Stimulated activated CD4-positive, alpha-beta T cell treated with anti-CD3 and anti-CD28 coated beads, Interleukin-1b, Interleukin-23, amount 100 ng/mL, for 1 hour (primary cell): ENCODE data around the gene TRAF3.
"Not testable (repeated sequence)": the region's sequence is repeated elsewhere in the genome, so short reads cannot be mapped to it uniquely, and the experiment has no call there.

Source experiments
- DNase-seq, 2 donors: peaks; one replicate each; pipeline ENCODE4 v3.0.0-alpha.2; 2020; ENCODE audit warnings: low read depth in 2 of 2

Gene TRAF3

DNA sequence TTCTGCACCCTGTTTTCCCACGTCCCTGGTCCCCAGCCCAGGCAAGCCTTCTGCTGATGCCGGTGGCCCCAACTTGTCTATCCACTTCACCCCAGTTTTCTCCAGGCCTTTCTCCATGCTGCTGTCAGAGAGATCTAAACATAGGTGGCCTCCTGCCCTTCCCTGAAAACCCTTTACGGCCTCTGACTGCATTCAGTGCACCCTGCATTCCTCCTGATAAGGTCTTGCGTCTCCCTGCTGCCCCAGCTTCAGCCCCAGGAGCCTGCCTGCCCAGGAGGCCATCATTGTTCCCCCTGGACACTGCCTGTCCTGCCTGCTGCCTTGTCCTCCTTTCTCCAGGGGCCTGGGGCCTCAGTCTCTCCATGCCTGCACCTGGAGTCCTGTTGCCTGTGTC, 29.8 kb downstream of the TRAF3 start:
- no peak for DNase-seq

- DNase-seq, result no peak
These were observed 32.6 kb downstream of the TRAF3 start for GRCh38 chr14:102809870-102810269.

DNA sequence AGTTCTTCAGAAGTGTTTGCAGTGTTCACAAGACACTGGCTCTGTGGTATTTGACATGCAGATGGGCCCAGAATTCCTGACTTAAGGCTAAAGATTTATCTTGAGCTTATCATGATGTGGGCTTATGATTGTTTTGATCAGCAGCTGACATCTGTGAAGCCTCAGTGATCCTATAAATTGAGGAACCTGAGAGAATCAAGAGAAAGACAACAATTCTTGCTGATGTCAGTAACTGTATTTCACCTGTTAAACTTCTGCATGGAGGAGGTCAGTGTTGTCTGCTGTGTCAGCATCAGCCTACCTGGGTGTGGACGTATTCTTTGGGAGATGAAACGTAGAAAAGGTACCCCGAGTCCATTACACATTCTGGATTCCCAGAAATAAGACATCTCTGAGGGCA, 33.3 kb downstream of the TRAF3 start:
- no peak for DNase-seq

- DNase-seq, result no peak
These were observed 34.2 kb downstream of the TRAF3 start for GRCh38 chr14:102811254-102811963.

DNA sequence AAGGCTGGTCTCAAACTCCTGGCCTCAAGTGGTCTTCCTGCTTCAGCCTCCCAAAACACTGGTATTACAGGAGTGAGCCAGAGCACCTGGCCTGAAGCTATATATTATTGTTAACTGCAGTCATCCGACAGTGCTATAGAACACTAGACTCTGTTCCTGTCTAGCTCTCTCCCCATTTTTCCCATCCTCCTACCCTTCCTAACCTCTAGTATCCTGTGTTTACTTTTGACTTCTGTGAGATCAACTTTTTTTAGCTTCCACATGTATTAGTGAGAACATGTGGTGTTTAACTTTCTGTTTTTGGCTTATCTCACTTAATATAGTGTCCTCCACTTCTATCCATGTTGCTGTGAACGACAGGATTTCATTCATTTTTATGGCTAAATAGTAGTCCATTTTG, 34.7 kb downstream of the TRAF3 start:
- no peak for DNase-seq

GRCh38 chr14:102813691-102814090, 36.4 kb downstream of the TRAF3 start:
- DNase-seq, result no peak

GRCh38 chr14:102817318-102817717, 40.1 kb downstream of the TRAF3 start:
- DNase-seq, result no peak

DNA sequence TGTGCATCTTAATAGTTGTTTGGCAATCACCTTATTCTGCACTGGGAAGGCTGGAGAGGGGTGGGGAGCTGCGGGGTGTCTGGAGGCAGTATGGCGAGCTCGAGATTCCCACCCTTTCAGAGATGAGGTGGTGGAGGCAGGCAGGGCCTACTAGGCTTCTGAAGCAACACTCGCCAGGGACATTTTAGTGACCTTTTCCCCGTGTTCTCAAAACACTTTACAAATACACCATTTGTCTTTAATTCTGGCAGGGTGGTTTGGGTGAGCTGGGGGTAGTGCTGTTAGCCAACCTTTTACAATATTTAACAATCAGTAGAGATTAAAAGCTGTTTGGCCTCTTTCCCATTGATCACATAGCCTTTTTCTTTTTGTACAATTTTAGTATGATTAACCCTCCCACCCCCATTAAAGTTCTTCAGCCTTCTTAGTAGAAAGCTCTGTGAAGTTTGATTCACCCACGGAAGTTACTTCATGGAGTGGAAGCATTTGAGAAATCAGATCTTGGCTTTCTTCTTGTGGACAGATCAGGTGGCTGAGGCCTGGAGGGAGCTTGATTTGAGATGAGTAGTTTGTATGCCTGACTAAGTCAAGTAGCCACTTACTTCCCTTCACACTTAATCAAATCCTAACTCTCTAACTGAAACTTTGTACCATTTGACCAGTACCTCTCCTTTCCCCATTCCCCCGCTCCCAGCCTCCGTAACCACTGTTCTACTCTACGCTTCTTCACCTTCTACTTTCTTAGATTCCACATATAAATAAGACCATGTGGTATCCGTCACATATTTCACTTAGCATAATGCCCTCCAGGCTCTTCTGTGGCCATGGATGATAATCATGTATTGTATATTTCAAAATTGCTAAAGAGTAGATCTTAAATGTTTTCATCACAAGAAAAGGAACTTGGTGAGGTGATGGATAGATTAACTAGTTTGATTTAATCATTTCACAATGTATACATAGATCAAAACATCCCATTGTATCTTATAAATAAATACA, 41.0 kb downstream of the TRAF3 start:
- DNase-seq, result no peak

GRCh38 chr14:102819176-102819628, 42.0 kb downstream of the TRAF3 start:
- peak in 1 of 2 donors; percentile 34 for DNase-seq

DNA sequence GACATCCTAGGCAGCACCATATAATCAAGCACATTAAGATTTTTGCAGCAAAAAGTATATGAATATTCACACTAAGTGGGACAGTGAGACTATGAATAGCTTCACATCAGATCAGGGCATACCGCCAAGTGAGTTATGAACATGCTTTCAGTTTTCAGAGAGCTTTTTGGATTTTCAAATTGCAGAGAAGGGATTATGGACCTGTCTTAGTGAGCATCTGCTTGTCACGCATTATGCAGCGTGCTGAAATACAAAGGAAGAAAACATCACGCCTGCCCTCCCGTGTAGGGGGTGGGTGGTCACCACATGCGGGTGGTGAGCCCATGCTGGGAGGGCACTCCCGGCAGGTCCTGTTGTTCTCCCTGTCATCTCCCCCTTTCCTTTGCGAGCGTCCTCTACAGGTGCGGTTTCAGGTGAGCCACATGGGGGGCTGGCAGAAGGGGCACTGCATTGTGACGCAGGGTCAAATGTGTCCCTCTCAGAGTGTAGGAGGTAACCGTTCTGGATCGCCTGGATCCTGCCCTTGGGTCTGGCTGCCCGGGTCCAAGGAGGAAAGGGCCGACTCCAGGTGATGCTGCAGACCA, 42.6 kb downstream of the TRAF3 start:
- no peak for DNase-seq

- no peak for DNase-seq
These were observed 44.0 kb downstream of the TRAF3 start for GRCh38 chr14:102821252-102821651.

GRCh38 chr14:102822311-102822863, 45.1 kb downstream of the TRAF3 start:
- no peak for DNase-seq

GRCh38 chr14:102822887-102823286, 45.6 kb downstream of the TRAF3 start:
- DNase-seq, result not testable (repeated sequence)

GRCh38 chr14:102823546-102823945, 46.3 kb downstream of the TRAF3 start:
- DNase-seq, result no peak

- no peak for DNase-seq
These were observed 47.6 kb downstream of the TRAF3 start for GRCh38 chr14:102824832-102825231.

DNA sequence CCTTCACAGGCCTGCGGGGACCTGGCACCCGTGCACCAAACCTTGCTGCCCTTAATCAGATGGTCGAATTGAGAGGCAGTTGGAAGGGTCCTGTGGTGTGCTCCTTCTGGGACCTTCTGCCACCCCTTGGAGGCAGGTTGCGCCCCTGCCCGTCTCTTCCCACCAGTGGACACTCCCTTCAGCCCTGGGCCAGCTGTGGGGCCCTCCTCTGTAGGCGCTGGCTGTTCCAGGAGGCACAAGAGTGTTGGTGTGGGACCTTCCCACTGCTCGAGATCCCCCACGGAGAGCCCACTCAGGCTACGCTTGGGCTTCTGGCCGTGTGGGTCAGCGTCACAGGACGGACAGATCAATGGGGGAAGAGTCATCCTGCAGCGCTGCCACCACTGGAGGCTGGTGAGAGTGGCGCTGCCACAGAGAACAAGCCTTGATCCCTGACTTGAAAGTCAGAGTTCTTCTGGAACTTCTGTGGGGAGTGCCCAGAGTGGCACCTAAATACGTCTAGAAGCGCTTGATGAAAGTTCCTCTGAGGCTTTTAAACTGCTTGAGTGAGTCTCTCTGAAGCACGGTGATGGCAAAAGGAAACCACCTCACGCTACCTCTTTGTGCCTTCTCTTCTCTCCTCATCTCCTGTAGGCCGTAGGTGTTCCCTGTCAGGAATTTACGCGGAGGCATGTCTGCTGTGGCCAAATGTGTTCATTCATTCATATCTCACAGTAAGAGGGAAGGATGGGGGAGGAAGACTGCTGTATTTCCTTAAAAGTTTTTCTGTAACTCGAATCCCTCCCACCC, 48.3 kb downstream of the TRAF3 start:
- DNase-seq, result no peak

DNA sequence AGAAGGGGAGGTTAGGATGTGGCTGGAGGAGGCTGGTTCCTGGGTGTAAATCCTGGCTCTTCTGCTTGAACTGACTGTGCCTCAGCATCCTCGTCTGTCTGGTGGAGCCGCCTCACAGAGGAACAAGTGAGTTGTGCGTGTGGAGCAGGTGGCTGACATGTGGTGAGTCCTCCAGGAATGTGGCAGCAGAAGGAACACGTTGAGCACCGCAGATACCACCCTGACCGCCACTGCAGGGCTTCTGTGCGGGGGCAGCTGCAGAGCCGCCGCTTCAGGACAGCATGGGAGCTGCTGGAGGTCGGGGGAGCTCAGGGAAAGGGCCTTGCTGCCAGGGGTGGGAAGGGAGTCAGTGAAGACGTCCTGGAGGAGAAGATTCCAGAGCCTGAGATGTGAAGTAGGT, 48.9 kb downstream of the TRAF3 start:
- no peak for DNase-seq

DNA sequence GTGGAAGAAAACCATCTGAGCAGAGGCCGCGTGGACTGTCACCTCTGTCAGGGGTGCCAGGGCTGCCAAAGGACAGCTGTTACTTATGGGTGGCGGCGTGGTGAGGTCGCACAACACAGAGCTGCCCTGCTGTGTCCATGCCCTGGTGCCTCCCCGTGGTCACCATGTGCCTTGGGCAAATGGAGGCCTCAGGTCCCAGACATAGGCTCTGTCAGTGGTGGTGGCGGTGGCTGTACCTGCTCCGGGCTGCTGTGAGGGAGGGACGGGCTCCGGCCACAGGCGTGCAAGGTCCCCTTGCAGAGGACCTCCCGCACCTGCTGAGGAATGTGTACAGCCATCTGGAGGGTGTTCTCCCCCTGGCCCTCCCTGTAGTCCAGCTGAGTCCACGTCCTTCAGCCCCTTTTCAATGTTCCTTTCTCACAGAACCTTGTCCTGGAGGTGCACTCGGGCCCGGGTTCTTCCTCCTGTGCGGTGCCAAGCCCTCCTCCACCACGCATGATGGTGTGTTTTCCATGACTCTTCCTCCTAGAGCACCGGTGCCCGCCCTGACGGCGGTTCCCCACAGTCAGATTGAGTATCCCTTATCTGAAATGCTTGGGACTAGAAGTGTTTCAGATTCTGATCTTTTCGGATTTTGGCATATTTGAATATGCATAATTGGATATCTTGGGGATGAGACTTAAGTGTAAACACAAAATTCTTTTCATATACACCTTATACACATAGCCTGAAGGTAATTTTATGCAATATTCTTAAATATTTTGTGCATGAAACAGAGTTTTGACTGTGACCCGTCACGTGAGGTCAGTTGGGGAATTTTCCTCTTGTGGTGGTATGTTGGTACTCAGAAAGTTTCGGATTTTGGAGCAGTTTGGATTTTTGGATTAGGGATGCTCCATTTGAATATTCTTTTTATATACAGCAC, 49.8 kb downstream of the TRAF3 start:
- DNase-seq, result no peak

GRCh38 chr14:102827716-102828115, 50.5 kb downstream of the TRAF3 start:
- no peak for DNase-seq

- no peak for DNase-seq
These were observed 50.9 kb downstream of the TRAF3 start for GRCh38 chr14:102828151-102828550.
